ENCODE data around the gene EGFL7. TPM values are rescaled to one million over a fixed set of nuclear protein-coding genes. Genes with fewer than 3 reads are reported as not detected.

EGFL7 gene
- total and polyA plus RNA-seq, 2 of the 8 experiments (the other 6 are each of a cell fraction or from before 2014, with no cell fraction given): 37.8 to 53.4 TPM

- TF ChIP-seq CHD7 (IDR thresholded peaks at IDR 0.05; ENCODE audit: insufficient replicate concordance, low read length) (no peak), NRF1 (IDR thresholded peaks at IDR 0.05; ENCODE audit: low read depth, low read length) (no peak), SUZ12 (IDR thresholded peaks at IDR 0.05; ENCODE audit: low read length) (no peak), CHD1 (IDR thresholded peaks at IDR 0.05; ENCODE audit: low read depth, low read length) (no peak), BACH1 (IDR thresholded peaks at IDR 0.05; ENCODE audit: low read length) (no peak), POU5F1 (IDR thresholded peaks at IDR 0.05; ENCODE audit: low read depth, low read length) (no peak), RFX5 (IDR thresholded peaks at IDR 0.05; ENCODE audit: borderline replicate concordance, low read depth, low read length) (no peak), PHF8 (conservative IDR thresholded peaks at IDR 0.05; ENCODE audit: low read depth, low read length) (no peak), CBX8 (IDR thresholded peaks at IDR 0.05; ENCODE audit: borderline replicate concordance, low read depth, low read length) (no peak)
- TF ChIP-seq, protein P1, sequence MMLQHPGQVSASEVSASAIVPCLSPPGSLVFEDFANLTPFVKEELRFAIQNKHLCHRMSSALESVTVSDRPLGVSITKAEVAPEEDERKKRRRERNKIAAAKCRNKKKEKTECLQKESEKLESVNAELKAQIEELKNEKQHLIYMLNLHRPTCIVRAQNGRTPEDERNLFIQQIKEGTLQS (IDR thresholded peaks at IDR 0.05; ENCODE audit: insufficient read depth, low read depth, low read length): no peak
These were observed 16.6 kb upstream of the EGFL7 start (continued) for GRCh38 chr9:136645903-136646754.
